Tibial artery (tissue), 4 donors: Measurements from ENCODE around the gene AIG1.
"Not testable (repeated sequence)": the region's sequence is repeated elsewhere in the genome, so short reads cannot be mapped to it uniquely, and the experiment has no call there.

Source experiments
- DNase-seq, 2 donors: peaks; one replicate each; pipeline ENCODE4 v3.0.0-alpha.2; 2019
- H3K27ac ChIP-seq, 2 donors: fragments of 200-600 bp; sonication (generic) in 1 of 2; 1 replicate in 1 of 2; 2 replicates in 1 of 2; pipeline ENCODE4 v1.5.1; 2018 to 2019; ENCODE audit warnings: mild to moderate bottlenecking in 1 of 2
- H3K27me3 ChIP-seq, 2 donors: fragments of 200-600 bp; sonication (generic) in 1 of 2; one replicate each; pipeline versions ENCODE4 v1.5.1 to v1.6.0; 2016 to 2019
- H3K36me3 ChIP-seq, 3 donors: fragments of 200-600 bp; sonication (generic) in 2 of 3; one replicate each; pipeline ENCODE4 v1.5.1; 2016 to 2019; ENCODE audit warnings: mild to moderate bottlenecking in 2 of 3
- H3K4me1 ChIP-seq, 4 donors: fragments of 200-600 bp; sonication (generic) in 2 of 4; 1 replicate in 3 of 4; 2 replicates in 1 of 4; pipeline ENCODE4 v1.5.1; 2016 to 2019
- H3K4me3 ChIP-seq, 2 donors: fragments of 200-600 bp; sonication (generic) in 1 of 2; 1 replicate in 1 of 2; 2 replicates in 1 of 2; pipeline ENCODE4 v1.5.1; 2018 to 2019; ENCODE audit warnings: mild to moderate bottlenecking in 2 of 2
- H3K9me3 ChIP-seq, 3 donors: fragments of 200-600 bp; sonication (generic) in 1 of 3; one replicate each; pipeline ENCODE4 v1.5.1; 2016 to 2019
- intact Hi-C: fragments of 100-400 bp; cut with DNase I; formaldehyde crosslinking; loops from one replicate; pipeline ENCODE4 v1.15.0; 2023; ENCODE audit warnings: low total_unique reads
- TF ChIP-seq, protein P1 (sequence below), 2 experiments: fragments of 200-600 bp in 1 of 2; fragments of 450-650 bp in 1 of 2; IDR thresholded peaks; one replicate each; pipeline ENCODE4 v1.5.1; 2017 to 2019; ENCODE audit warnings: antibody characterized with exemption in 2 of 2, mild to moderate bottlenecking in 1 of 2, moderate library complexity in 1 of 2

The AIG1 gene

DNA sequence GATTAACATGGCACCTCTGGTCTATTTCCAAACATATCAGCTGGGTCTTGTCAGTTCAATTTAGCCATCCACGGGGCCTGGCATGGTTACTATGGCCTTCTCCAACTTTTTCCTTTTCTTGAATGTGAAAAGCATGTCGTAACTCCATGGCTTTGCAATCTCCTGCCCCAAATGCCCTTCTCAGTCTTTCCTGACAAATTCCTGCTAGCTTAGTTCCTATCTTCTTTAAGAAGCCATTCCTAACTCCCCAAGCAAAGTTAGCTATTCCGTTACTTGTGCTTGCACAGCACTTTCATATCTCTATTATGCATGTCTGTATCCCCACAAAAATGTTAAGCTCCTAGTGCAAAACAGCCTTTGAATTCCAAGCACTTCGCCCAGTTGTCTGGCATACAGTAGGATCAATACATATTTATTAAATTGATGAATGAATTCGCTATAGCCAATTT, 105.6 kb downstream of the AIG1 start:
- TF ChIP-seq, protein P1, sequence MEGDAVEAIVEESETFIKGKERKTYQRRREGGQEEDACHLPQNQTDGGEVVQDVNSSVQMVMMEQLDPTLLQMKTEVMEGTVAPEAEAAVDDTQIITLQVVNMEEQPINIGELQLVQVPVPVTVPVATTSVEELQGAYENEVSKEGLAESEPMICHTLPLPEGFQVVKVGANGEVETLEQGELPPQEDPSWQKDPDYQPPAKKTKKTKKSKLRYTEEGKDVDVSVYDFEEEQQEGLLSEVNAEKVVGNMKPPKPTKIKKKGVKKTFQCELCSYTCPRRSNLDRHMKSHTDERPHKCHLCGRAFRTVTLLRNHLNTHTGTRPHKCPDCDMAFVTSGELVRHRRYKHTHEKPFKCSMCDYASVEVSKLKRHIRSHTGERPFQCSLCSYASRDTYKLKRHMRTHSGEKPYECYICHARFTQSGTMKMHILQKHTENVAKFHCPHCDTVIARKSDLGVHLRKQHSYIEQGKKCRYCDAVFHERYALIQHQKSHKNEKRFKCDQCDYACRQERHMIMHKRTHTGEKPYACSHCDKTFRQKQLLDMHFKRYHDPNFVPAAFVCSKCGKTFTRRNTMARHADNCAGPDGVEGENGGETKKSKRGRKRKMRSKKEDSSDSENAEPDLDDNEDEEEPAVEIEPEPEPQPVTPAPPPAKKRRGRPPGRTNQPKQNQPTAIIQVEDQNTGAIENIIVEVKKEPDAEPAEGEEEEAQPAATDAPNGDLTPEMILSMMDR (IDR thresholded peaks at IDR 0.05) = no peak
- Histone ChIP-seq H3K4me3 (no peak overlapping the region), H3K27ac (no peak overlapping the region), H3K4me1 (no peaks in the 10 kb centered on the region), H3K36me3 (peaks cover 0 to 19% (median 0%) of the 10 kb centered on the region in 3 donors), H3K27me3 (no peaks in the 10 kb centered on the region), H3K9me3 (no peaks in the 10 kb centered on the region)
- intact Hi-C loops = no loop called here
- DNase-seq = no peak

DNA sequence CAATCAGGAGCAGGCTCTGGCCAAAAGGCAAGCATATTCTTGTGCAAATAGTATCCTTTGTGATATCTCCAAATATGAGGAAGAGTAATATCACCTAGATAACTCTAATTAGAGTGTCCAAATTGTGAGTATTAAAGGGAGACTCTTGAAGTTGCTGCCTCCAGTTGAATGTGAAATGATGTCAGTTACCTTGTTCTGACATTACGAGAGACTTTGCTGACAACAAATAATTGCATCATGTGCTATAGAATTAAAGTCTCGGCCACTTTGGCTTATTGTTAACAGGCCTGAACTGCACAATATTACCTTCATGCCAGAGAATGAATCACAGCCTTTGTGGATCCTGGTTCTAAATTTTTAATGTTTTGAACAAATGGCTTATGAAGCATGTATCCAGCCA, 106.5 kb downstream of the AIG1 start:
- H3K9me3 ChIP-seq = no peaks in the 10 kb centered on the region
- intact Hi-C loops = no loop called here
- no peaks in the 10 kb centered on the region for H3K27me3 ChIP-seq
- no peak overlapping the region for H3K27ac ChIP-seq
- TF ChIP-seq, protein P1 (IDR thresholded peaks at IDR 0.05) = no peak
- no peak overlapping the region for H3K4me3 ChIP-seq
- H3K36me3 ChIP-seq = peaks cover 0 to 19% (median 0%) of the 10 kb centered on the region in 3 donors
- H3K4me1 ChIP-seq = no peaks in the 10 kb centered on the region
- DNase-seq = no peak

DNA sequence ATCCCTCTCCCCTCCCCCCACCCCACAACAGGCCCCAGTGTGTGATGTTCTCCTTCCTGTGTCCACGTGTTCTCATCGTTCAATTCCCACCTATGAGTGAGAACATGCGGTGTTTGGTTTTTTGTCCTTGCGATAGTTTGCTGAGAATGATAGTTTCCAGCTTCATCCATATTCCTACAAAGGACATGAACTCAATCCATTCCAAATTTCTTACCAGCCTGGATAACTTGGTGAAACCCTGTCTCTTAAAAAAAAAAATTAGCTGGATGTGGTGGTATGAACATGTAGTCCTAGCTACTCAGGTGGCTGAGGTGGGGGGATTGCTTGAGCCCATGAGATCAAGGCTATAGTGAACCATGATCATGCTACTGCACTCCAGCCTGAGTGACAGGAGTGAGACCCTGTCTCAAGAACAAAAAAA, 107.7 kb downstream of the AIG1 start:
- DNase-seq, H3K9me3 ChIP-seq, H3K27me3 ChIP-seq, H3K4me1 ChIP-seq, intact Hi-C loops, H3K27ac ChIP-seq, H3K4me3 ChIP-seq: not testable (repeated sequence)
- peaks cover 0 to 19% (median 5%) of the 10 kb centered on the region in 3 donors for H3K36me3 ChIP-seq

DNA sequence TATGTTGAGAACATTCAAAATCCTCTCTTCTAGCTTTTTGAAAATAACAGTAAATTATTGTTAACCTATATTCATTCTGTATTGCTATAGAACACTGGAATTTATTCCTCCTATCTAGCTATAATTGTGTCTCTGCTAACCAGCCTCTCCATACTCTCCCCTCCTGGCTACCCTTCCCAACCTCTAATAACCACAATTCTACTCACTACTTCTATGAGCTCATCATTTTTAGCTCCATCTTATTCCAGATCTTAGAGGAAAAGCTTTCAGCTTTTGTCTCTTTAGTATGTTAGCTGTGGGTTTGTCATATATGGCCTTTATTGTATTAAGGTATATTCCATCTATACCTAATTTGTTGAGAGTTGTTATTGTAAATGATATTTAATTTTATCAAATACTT, 108.8 kb downstream of the AIG1 start:
- Histone ChIP-seq H3K36me3 (peaks cover 0 to 19% (median 6%) of the 10 kb centered on the region in 3 donors), H3K9me3 (no peaks in the 10 kb centered on the region), H3K4me3 (no peak overlapping the region), H3K27me3 (no peaks in the 10 kb centered on the region), H3K4me1 (no peaks in the 10 kb centered on the region), H3K27ac (no peak overlapping the region)
- TF ChIP-seq, protein P1 (IDR thresholded peaks at IDR 0.05) = no peak
- no peak for DNase-seq
- intact Hi-C loops = no loop called here

DNA sequence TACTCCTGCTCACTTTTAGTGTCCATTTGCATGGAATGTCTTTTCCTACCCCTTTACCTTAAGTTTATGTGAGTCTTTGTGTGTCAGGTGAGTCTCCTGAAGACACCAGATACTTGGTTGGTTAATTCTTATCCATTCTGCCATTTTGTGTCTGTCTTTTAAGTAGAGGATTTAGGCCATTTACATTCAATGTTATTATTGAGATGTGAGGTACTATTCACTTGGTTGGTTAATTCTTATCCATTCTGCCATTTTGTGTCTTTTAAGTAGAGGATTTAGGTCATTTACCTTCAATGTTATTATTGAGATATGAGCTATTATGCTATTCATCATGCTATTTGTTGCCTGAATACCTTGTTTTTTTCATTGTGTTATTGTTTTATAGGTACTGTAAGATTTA, 113.8 kb downstream of the AIG1 start:
- TF ChIP-seq, protein P1 (IDR thresholded peaks at IDR 0.05) = no peak

DNA sequence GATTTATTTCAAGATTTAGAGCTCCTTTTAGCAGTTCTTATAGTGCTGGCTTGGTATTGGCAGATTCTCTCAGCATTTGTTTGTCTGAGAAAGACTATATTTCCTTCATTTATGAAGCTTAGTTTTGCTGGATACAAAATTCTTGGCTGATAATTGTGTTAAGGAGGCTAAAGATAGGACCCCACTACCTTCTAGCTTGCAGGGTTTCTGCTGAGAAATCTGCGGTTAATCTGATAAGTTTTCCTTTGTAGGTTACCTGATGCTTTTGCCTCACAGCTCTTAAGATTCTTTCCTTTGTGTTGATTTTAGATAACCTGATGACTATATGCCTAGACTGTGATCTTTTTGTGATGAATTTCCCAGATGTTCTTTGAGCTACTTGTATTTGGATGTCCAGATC, 114.3 kb downstream of the AIG1 start:
- no peak for DNase-seq
- Histone ChIP-seq H3K27me3 (no peaks in the 10 kb centered on the region), H3K4me1 (peaks cover 0 to 6% (median under 1%) of the 10 kb centered on the region in 4 donors), H3K27ac (no peak overlapping the region), H3K4me3 (no peak overlapping the region), H3K9me3 (no peaks in the 10 kb centered on the region), H3K36me3 (peaks cover 8 to 27% (median 8%) of the 10 kb centered on the region in 3 donors)
- TF ChIP-seq, protein P1 (IDR thresholded peaks at IDR 0.05) = no peak
- intact Hi-C loops = no loop called here

More for the DNA sequence above, 113.8 kb downstream of the AIG1 start:
- H3K27me3 ChIP-seq = no peaks in the 10 kb centered on the region
- intact Hi-C loops = no loop called here
- H3K4me3 ChIP-seq = no peak overlapping the region
- peaks cover 0 to 6% (median 0%) of the 10 kb centered on the region in 4 donors for H3K4me1 ChIP-seq
- H3K9me3 ChIP-seq = no peaks in the 10 kb centered on the region
- peaks cover 8 to 27% (median 8%) of the 10 kb centered on the region in 3 donors for H3K36me3 ChIP-seq
- H3K27ac ChIP-seq = no peak overlapping the region
- no peak for DNase-seq
